HepG2 (cell line): Measurements from ENCODE around the gene TEX261. TPM values are rescaled to one million over a fixed set of nuclear protein-coding genes. Genes with fewer than 3 reads are reported as not detected.

ENCODE experiments used
- CAMTA2 ChIP-seq: sonication (generic); formaldehyde crosslinking; IDR thresholded peaks from 2 replicates; pipeline ENCODE4 v1.4.0; 2020; ENCODE audit warnings: mild to moderate bottlenecking, missing genetic modification reagents, borderline replicate concordance
- CENPT ChIP-seq: sonication (generic); formaldehyde crosslinking; IDR thresholded peaks from 2 replicates; pipeline ENCODE4 v1.8.0; 2022; ENCODE audit warnings: low read depth, mild to moderate bottlenecking, moderate library complexity, missing genetic modification reagents
- DNMT3B ChIP-seq: conservative IDR thresholded peaks from 2 replicates; pipeline ENCODE4 v1.6.1; 2016; ENCODE audit warnings: missing biosample characterization, control low read depth
- FOXK2 ChIP-seq: fragments of 450-650 bp; IDR thresholded peaks from 2 replicates; pipeline ENCODE4 v1.6.1; 2016
- MEIS2 ChIP-seq: sonication (generic); formaldehyde crosslinking; IDR thresholded peaks from 2 replicates; pipeline ENCODE4 v1.9.0; 2021; ENCODE audit warnings: mild to moderate bottlenecking, missing genetic modification reagents
- NR2C2 ChIP-seq: sonication (generic); formaldehyde crosslinking; IDR thresholded peaks from 2 replicates; pipeline ENCODE4 v1.4.0; 2020; ENCODE audit warnings: missing genetic modification reagents, mild to moderate bottlenecking, moderate library complexity, borderline replicate concordance
- RAD51 ChIP-seq: fragments of 450-650 bp; IDR thresholded peaks from 2 replicates; pipeline ENCODE4 v1.6.1; 2016; ENCODE audit warnings: borderline replicate concordance
- SAFB2 ChIP-seq: sonication (generic); formaldehyde crosslinking; IDR thresholded peaks from 2 replicates; pipeline ENCODE4 v1.5.1; 2020; ENCODE audit warnings: missing genetic modification reagents, low read depth, mild to moderate bottlenecking, borderline replicate concordance
- SIN3B ChIP-seq: fragments of 150-350 bp; IDR thresholded peaks from 2 replicates; pipeline ENCODE4 v1.6.1; 2014; ENCODE audit warnings: low read length
- ZFP62 ChIP-seq: sonication (generic); formaldehyde crosslinking; IDR thresholded peaks from 2 replicates; pipeline ENCODE4 v1.4.0; 2020; ENCODE audit warnings: missing genetic modification reagents
- ZFP91 ChIP-seq: sonication (generic); formaldehyde crosslinking; IDR thresholded peaks from 2 replicates; pipeline ENCODE4 v1.9.0; 2022; ENCODE audit warnings: missing genetic modification reagents, mild to moderate bottlenecking, borderline replicate concordance
- ZNF446 ChIP-seq: sonication (generic); formaldehyde crosslinking; IDR thresholded peaks from 2 replicates; pipeline ENCODE4 v1.5.0; 2020; ENCODE audit warnings: mild to moderate bottlenecking, missing genetic modification reagents
- ZNF549 ChIP-seq: sonication (generic); formaldehyde crosslinking; IDR thresholded peaks from 2 replicates; pipeline ENCODE4 v1.5.0; 2020; ENCODE audit warnings: missing genetic modification reagents
- ZNF577 ChIP-seq: sonication (generic); formaldehyde crosslinking; IDR thresholded peaks from 2 replicates; pipeline ENCODE4 v1.4.0; 2020; ENCODE audit warnings: mild to moderate bottlenecking, low read depth, missing genetic modification reagents, borderline replicate concordance
- ZNF784 ChIP-seq: sonication (generic); formaldehyde crosslinking; IDR thresholded peaks from 2 replicates; pipeline ENCODE4 v1.5.1; 2020; ENCODE audit warnings: missing genetic modification reagents, mild to moderate bottlenecking, borderline replicate concordance
- polyA plus RNA-seq, 8 experiments: library from polyadenylated mRNA; depleted of rRNA in 3 of 8; stranded (reverse) in 7 of 8; unstranded in 1 of 8; fragments of >200 nt; fragmentation: Illumina TruSeq in 4 of 8; extraction: Trizol in 4 of 8; gene quantifications; 2 replicates each; pipeline versions ENCODE4 v1.2.1 to v1.2.3, GENCODE V29; 2011 to 2016; ENCODE audit warnings: low read depth in 4 of 8, missing spikeins in 1 of 8, mixed read lengths in 1 of 8; ENCODE audit not compliant: insufficient read depth in 1 of 8
- total RNA-seq, 5 experiments: library from RNA; depleted of rRNA; stranded (reverse); fragments of >200 nt; fragmentation: Illumina TruSeq; extraction: Trizol; gene quantifications; 2 replicates each; pipeline ENCODE4 v1.2.3, GENCODE V29; 2016; ENCODE audit warnings: low read depth in 1 of 5
- TF ChIP-seq, protein P1 (sequence below): sonication (generic); formaldehyde crosslinking; IDR thresholded peaks from 2 replicates; pipeline ENCODE4 v1.4.0; 2020; ENCODE audit warnings: missing genetic modification reagents
- TF ChIP-seq, protein P2 (sequence below): sonication (generic); formaldehyde crosslinking; IDR thresholded peaks from 2 replicates; pipeline ENCODE4 v1.5.1; 2020; ENCODE audit warnings: mild to moderate bottlenecking, moderate library complexity, missing genetic modification reagents
- TF ChIP-seq, protein P3 (sequence below): IDR thresholded peaks from 2 replicates; pipeline ENCODE4 v1.6.1; 2016; ENCODE audit warnings: mild to moderate bottlenecking

The TEX261 gene
- total and polyA plus RNA-seq, 2 of the 13 experiments (the other 11 are each of a cell fraction or from before 2014, with no cell fraction given), result 43.8 to 78.7 TPM

DNA sequence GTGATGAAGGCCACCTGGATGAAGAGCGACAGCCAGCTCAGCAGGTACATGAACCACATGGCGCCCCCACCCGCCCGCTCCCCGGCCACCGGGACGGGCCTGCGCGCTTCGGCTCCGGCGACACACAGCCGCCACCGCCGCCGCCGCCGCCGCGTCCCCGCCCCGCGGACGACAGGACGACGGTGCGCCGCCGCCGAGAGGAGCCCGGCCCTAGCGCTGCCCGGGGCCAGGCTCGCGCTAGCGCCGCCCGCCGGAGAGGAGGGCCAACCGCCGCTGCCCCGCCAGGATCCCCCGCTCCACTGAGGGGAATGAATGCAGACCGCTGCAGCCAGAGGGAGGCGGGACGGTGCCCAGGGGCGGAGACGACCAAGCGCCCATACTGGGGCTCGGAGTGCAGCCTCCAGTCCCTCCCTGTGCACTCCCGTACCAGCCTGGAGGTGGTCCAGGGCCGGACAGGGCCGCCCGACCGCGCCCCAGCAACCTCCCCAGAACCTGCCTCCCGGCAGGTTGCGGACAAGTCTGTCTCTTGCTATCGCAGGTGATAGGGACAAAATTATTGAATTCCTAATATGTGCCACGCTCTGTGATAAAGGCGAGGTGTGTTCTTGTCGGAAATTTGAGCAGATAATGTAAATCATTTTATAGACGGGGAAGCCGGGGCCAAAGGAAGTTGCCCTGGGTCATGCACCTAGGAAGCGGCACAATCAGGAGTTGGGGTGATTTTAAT, at the start of gene TEX261 (continued):
- TF ChIP-seq, protein P1, sequence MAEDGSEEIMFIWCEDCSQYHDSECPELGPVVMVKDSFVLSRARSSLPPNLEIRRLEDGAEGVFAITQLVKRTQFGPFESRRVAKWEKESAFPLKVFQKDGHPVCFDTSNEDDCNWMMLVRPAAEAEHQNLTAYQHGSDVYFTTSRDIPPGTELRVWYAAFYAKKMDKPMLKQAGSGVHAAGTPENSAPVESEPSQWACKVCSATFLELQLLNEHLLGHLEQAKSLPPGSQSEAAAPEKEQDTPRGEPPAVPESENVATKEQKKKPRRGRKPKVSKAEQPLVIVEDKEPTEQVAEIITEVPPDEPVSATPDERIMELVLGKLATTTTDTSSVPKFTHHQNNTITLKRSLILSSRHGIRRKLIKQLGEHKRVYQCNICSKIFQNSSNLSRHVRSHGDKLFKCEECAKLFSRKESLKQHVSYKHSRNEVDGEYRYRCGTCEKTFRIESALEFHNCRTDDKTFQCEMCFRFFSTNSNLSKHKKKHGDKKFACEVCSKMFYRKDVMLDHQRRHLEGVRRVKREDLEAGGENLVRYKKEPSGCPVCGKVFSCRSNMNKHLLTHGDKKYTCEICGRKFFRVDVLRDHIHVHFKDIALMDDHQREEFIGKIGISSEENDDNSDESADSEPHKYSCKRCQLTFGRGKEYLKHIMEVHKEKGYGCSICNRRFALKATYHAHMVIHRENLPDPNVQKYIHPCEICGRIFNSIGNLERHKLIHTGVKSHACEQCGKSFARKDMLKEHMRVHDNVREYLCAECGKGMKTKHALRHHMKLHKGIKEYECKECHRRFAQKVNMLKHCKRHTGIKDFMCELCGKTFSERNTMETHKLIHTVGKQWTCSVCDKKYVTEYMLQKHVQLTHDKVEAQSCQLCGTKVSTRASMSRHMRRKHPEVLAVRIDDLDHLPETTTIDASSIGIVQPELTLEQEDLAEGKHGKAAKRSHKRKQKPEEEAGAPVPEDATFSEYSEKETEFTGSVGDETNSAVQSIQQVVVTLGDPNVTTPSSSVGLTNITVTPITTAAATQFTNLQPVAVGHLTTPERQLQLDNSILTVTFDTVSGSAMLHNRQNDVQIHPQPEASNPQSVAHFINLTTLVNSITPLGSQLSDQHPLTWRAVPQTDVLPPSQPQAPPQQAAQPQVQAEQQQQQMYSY (CRISPR knock-in tag), result 0 out of 2 replicates have a peak, but pooled peaks have one; percentile 2
- TF ChIP-seq RAD51 (no peak), ZNF577 (CRISPR knock-in tag) (no peak), SIN3B (no peak), NR2C2 (peak; percentile 68), CENPT (CRISPR knock-in tag) (no peak), ZNF549 (CRISPR knock-in tag) (0 out of 2 replicates have a peak, but pooled peaks have one; percentile 4), ZFP62 (CRISPR knock-in tag) (peak; percentile 44; the same call in 1 of the 2 replicates), FOXK2 (no peak), DNMT3B (0 out of 2 replicates have a peak, but pooled peaks have one; percentile 27), SAFB2 (CRISPR knock-in tag) (peak; percentile 83; the same call in 1 of the 2 replicates), CAMTA2 (CRISPR knock-in tag) (no peak; the same call in none of the 2 replicates), ZNF784 (peak; percentile 95), ZNF446 (no peak), ZFP91 (CRISPR knock-in tag) (peak; percentile 77), MEIS2 (CRISPR knock-in tag) (peak; percentile 68)
- TF ChIP-seq, protein P2, sequence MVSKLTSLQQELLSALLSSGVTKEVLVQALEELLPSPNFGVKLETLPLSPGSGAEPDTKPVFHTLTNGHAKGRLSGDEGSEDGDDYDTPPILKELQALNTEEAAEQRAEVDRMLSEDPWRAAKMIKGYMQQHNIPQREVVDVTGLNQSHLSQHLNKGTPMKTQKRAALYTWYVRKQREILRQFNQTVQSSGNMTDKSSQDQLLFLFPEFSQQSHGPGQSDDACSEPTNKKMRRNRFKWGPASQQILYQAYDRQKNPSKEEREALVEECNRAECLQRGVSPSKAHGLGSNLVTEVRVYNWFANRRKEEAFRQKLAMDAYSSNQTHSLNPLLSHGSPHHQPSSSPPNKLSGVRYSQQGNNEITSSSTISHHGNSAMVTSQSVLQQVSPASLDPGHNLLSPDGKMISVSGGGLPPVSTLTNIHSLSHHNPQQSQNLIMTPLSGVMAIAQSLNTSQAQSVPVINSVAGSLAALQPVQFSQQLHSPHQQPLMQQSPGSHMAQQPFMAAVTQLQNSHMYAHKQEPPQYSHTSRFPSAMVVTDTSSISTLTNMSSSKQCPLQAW (CRISPR knock-in tag), result peak; percentile 72; the same call in 1 of the 2 replicates
- TF ChIP-seq, protein P3, sequence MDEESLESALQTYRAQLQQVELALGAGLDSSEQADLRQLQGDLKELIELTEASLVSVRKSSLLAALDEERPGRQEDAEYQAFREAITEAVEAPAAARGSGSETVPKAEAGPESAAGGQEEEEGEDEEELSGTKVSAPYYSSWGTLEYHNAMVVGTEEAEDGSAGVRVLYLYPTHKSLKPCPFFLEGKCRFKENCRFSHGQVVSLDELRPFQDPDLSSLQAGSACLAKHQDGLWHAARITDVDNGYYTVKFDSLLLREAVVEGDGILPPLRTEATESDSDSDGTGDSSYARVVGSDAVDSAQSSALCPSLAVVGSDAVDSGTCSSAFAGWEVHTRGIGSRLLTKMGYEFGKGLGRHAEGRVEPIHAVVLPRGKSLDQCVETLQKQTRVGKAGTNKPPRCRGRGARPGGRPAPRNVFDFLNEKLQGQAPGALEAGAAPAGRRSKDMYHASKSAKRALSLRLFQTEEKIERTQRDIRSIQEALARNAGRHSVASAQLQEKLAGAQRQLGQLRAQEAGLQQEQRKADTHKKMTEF, result peak; percentile 65
